ENCODE results near the gene SYCP2L.

Gene SYCP2L

DNA sequence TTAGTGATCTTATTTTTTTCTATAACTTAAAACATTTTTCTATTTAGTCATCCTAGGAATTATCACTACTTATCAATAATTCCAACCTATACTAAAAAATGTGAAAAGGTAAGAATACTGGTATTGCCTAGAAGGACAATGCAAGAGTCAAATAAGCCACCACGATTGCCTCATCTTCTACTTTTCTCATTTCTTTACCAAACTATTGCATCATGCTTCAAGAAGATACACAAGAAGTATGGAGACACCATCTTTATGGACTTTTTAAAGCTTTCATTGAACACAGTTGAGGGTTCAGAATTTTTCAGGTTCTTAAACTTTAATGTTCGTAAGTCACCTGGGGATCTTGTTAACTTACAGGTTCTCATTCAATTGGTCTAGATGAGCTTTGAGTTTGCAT is 131.4 kb downstream of the SYCP2L start:
- Mint-ChIP-seq H3K27me3 (ENCODE audit: low read depth) (no peaks in the 10 kb centered on the region), H3K36me3 (ENCODE audit: low read depth) (no peaks in the 10 kb centered on the region), H3K4me1 (peaks cover 7% of the 10 kb centered on the region), H3K4me3 (no peak overlapping the region), H3K9me3 (no peaks in the 10 kb centered on the region), H3K27ac (no peak overlapping the region)
- TF ChIP-seq, protein P1, sequence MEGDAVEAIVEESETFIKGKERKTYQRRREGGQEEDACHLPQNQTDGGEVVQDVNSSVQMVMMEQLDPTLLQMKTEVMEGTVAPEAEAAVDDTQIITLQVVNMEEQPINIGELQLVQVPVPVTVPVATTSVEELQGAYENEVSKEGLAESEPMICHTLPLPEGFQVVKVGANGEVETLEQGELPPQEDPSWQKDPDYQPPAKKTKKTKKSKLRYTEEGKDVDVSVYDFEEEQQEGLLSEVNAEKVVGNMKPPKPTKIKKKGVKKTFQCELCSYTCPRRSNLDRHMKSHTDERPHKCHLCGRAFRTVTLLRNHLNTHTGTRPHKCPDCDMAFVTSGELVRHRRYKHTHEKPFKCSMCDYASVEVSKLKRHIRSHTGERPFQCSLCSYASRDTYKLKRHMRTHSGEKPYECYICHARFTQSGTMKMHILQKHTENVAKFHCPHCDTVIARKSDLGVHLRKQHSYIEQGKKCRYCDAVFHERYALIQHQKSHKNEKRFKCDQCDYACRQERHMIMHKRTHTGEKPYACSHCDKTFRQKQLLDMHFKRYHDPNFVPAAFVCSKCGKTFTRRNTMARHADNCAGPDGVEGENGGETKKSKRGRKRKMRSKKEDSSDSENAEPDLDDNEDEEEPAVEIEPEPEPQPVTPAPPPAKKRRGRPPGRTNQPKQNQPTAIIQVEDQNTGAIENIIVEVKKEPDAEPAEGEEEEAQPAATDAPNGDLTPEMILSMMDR (IDR thresholded peaks at IDR 0.05; ENCODE audit: unreplicated experiment in 3 of 3) = no peak

DNA sequence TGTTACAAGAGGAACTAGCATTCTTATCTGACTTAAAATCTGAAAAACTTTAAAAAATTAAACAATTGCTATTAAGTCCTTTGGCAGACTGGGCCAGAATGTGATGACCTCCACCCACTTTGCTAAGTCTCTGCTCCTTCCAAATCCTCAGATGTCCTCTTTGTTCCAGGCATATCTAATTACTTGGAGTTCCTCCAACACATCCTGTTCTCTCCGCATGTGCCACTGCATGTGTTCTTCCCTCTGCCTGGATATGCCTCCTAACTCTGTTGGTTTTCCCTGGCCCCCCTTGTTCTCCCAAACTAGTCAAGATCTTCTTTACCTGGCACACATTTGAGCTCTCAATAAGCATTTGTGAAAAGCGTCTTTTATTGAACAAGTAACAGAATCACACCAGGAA is 134.2 kb downstream of the SYCP2L start:
- Mint-ChIP-seq H3K9me3 (no peaks in the 10 kb centered on the region), H3K27me3 (ENCODE audit: low read depth) (no peaks in the 10 kb centered on the region), H3K27ac (no peak overlapping the region), H3K36me3 (ENCODE audit: low read depth) (no peaks in the 10 kb centered on the region), H3K4me3 (no peak overlapping the region), H3K4me1 (peaks cover 10% of the 10 kb centered on the region)
- TF ChIP-seq, protein P1 (IDR thresholded peaks at IDR 0.05; ENCODE audit: unreplicated experiment in 3 of 3) = no peak

DNA sequence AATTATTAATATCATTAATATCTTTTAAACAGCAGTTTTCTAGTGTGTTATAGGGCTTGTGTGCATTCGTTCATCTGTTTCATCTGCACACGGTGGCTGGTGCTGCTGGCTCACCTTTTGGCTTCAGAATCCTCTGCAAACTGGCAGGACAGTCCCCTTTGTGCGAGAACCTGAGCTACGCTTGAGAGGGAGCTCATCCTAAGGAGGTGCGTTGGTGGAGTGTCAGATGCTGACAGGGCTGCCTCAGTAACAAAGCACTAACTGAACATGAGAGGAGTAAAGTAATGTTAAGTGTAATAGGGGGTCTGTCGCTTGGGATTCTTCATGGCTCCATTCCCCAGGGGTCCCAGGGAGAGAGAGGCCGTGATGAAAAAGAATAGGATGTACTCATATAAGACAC is 134.9 kb downstream of the SYCP2L start:
- Mint-ChIP-seq H3K36me3 (ENCODE audit: low read depth) (no peaks in the 10 kb centered on the region), H3K9me3 (no peaks in the 10 kb centered on the region), H3K4me1 (peaks cover 13% of the 10 kb centered on the region), H3K4me3 (no peak overlapping the region), H3K27ac (peak overlapping the region in 1 of 3 experiments; percentile 54), H3K27me3 (ENCODE audit: low read depth) (no peaks in the 10 kb centered on the region)
- TF ChIP-seq, protein P1 (IDR thresholded peaks at IDR 0.05; ENCODE audit: unreplicated experiment in 3 of 3) = no peak

DNA sequence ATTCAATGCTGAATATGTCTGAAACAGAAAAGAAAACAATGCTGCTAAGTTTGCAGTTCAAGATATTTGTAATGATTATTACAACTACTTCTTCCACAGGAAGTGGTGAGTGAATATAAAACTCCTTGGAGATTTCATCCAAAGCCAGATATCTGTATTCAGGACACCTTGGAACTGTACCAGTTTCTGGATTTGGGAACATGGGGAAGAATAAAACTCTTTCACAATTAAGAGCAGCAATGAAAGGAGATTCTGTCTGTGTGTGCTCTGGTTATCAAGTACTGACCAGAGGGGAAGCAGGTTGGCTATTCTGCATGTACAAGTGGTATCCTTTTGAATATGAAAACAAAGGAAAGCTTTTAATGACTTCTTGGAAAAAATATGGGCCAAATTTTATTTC is 136.2 kb downstream of the SYCP2L start:
- H3K27ac Mint-ChIP-seq = no peak overlapping the region
- H3K4me3 Mint-ChIP-seq = no peak overlapping the region
- H3K36me3 Mint-ChIP-seq (ENCODE audit: low read depth) = no peaks in the 10 kb centered on the region

More for the DNA sequence above, 136.2 kb downstream of the SYCP2L start:
- TF ChIP-seq, protein P1 (IDR thresholded peaks at IDR 0.05; ENCODE audit: unreplicated experiment in 3 of 3) = no peak
- H3K9me3 Mint-ChIP-seq = no peaks in the 10 kb centered on the region
- peaks cover 13% of the 10 kb centered on the region for H3K4me1 Mint-ChIP-seq
- no peaks in the 10 kb centered on the region for H3K27me3 Mint-ChIP-seq (ENCODE audit: low read depth)
